Spleen (tissue), 11 donors: ENCODE measurements around the gene CRYGN. TPM values are rescaled to one million over a fixed set of nuclear protein-coding genes. Genes with fewer than 3 reads are reported as not detected.

Experiments used
- DNase-seq: peaks from one replicate; pipeline ENCODE4 v3.0.0-alpha.2; 2020
- H3K27ac ChIP-seq, 8 donors: fragments of 200-600 bp; sonication (generic) in 7 of 8; 1 replicate in 4 of 8; 2 replicates in 4 of 8; pipeline versions ENCODE4 v1.5.0 to v1.8.0; 2016 to 2021; ENCODE audit warnings: inconsistent platforms in 4 of 8, mild to moderate bottlenecking in 4 of 8, moderate library complexity in 1 of 8
- H3K27me3 ChIP-seq, 7 donors: fragments of 200-600 bp; sonication (generic) in 6 of 7; replicated peaks in 1 of 7; 1 replicate in 4 of 7; 2 replicates in 3 of 7; pipeline versions ENCODE4 v1.5.0 to v1.8.0; 2016 to 2021; ENCODE audit warnings: inconsistent platforms in 3 of 7, mild to moderate bottlenecking in 1 of 7
- H3K36me3 ChIP-seq, 6 donors: fragments of 200-600 bp; sonication (generic) in 5 of 6; 1 replicate in 4 of 6; 2 replicates in 2 of 6; pipeline versions ENCODE4 v1.5.0 to v1.8.0; 2016 to 2021; ENCODE audit warnings: inconsistent platforms in 2 of 6
- H3K4me1 ChIP-seq, 6 donors: fragments of 200-600 bp; sonication (generic) in 5 of 6; 1 replicate in 3 of 6; 2 replicates in 3 of 6; pipeline versions ENCODE4 v1.5.0 to v1.8.0; 2016 to 2021; ENCODE audit warnings: inconsistent platforms in 3 of 6
- H3K4me3 ChIP-seq, 8 donors: fragments of 200-600 bp; sonication (generic) in 7 of 8; 1 replicate in 4 of 8; 2 replicates in 4 of 8; pipeline versions ENCODE4 v1.5.0 to v1.8.0; 2016 to 2021; ENCODE audit warnings: inconsistent platforms in 4 of 8, mild to moderate bottlenecking in 4 of 8, moderate library complexity in 2 of 8
- H3K9me3 ChIP-seq, 8 donors: fragments of 200-600 bp; sonication (generic) in 7 of 8; 1 replicate in 4 of 8; 2 replicates in 4 of 8; pipeline versions ENCODE4 v1.5.0 to v1.8.0; 2016 to 2021; ENCODE audit warnings: inconsistent platforms in 4 of 8
- CTCF ChIP-seq, 11 experiments: fragments of 200-600 bp in 7 of 11; fragments of 450-650 bp in 4 of 11; sonication (generic) in 4 of 11; IDR thresholded peaks in 8 of 11; conservative IDR thresholded peaks in 3 of 11; 1 replicate in 7 of 11; 2 replicates in 4 of 11; pipeline versions ENCODE4 v1.4.0 to v1.8.0; 2016 to 2021; ENCODE audit warnings: antibody characterized with exemption in 11 of 11, inconsistent platforms in 4 of 11, mild to moderate bottlenecking in 1 of 11
- POLR2A ChIP-seq, 3 donors: fragments of 450-650 bp; IDR thresholded peaks; one replicate each; pipeline ENCODE4 v1.5.1; 2017; ENCODE audit warnings: antibody characterized with exemption in 3 of 3, mild to moderate bottlenecking in 1 of 3
- POLR2AphosphoS5 ChIP-seq, 3 donors: sonication (generic); formaldehyde crosslinking; IDR thresholded peaks; one replicate each; pipeline ENCODE4 v1.5.1; 2017; ENCODE audit warnings: antibody characterized with exemption in 3 of 3
- WGBS, 5 donors: extraction: QIAGEN DNeasy Blood & Tissue Kit in 3 of 5; methylation state at CpG; one replicate each; pipeline versions ENCODE4 v1.1.5 to v1.1.7; 2013 to 2018; 5-methylcytosine and 5-hydroxymethylcytosine counted together
- intact Hi-C: fragments of 100-400 bp; cut with DNase I; formaldehyde crosslinking; loops from one replicate; pipeline ENCODE4 v1.15.0; 2023; ENCODE audit warnings: low total_unique reads
- polyA plus RNA-seq, 3 donors: library from polyadenylated mRNA; stranded (reverse); fragments of 200-250 nt; gene quantifications; one replicate each; pipeline ENCODE4 v1.2.1, GENCODE V29; 2013
- total RNA-seq, 7 donors: library from RNA; depleted of rRNA in 3 of 7; stranded (reverse); fragments of >200 nt in 3 of 7; fragmentation: NEBNext Ultra II Directional in 4 of 7; extraction: Animal tissue kit (Norgen Biotek cat#: 25700) in 4 of 7; gene quantifications; one replicate each; pipeline versions ENCODE4 v1.1.0 to v1.2.1, GENCODE V29; 2016 to 2021
- donor health status: healthy with polysubstance abuse.
- donor health status: DM: no; HTN: no; CAD: no; lungs with moderate emphysema.
- donor health status: DM: no; HTN: no; CAD: no.
- donor health status: Bipolar disorder and iron deficiency.
- donor health status: healthy.
- donor health status: DM: no; HTN: no; CAD: no.
- donor health status: DM: yes; HTN: yes; CAD: no.

CRYGN gene
- total and polyA plus RNA-seq, 10 donors: 0.17 to 2.5 (median 0.32) TPM; not detected in 1

- H3K27ac ChIP-seq: peak overlapping the region in 6 of 8 donors; percentile 35 to 79 (median 66)
- no peaks in the 10 kb centered on the region for H3K9me3 ChIP-seq
- TF ChIP-seq POLR2A (IDR thresholded peaks at IDR 0.05): no peak
- no peak for TF ChIP-seq CTCF (IDR thresholded peaks at IDR 0.05 in 8 of 11, conservative IDR thresholded peaks at IDR 0.05 in 3 of 11)
- TF ChIP-seq POLR2AphosphoS5 (IDR thresholded peaks at IDR 0.05): peak; percentile 33 to 63 (median 34)
- peak; percentile 70 for DNase-seq
- H3K4me3 ChIP-seq: no peak overlapping the region
- H3K4me1 ChIP-seq: peaks cover 14 to 76% (median 41%) of the 10 kb centered on the region in 6 donors
- peaks cover 0 to 10% (median 0%) of the 10 kb centered on the region in 7 donors for H3K27me3 ChIP-seq
- intact Hi-C loops: no loop called here
- WGBS, 5 donors: 49 to 62% (median 58%) methylated on average over 13 of the region's 13 CpGs
- no peaks in the 10 kb centered on the region for H3K36me3 ChIP-seq
Measured at GRCh38 chr7:151428378-151429236, 11.3 kb downstream of the CRYGN start.

- H3K27ac ChIP-seq: peak overlapping the region in 7 of 8 donors; percentile 65 to 79 (median 68)
- intact Hi-C loops: no loop called here
- peaks cover 14 to 68% (median 34%) of the 10 kb centered on the region in 6 donors for H3K4me1 ChIP-seq
- H3K9me3 ChIP-seq: peaks cover 0 to 2% (median 0%) of the 10 kb centered on the region in 8 donors
- H3K36me3 ChIP-seq: no peaks in the 10 kb centered on the region
- no peak for DNase-seq
- TF ChIP-seq CTCF (IDR thresholded peaks at IDR 0.05 in 8 of 11, conservative IDR thresholded peaks at IDR 0.05 in 3 of 11): no peak
- H3K27me3 ChIP-seq: peaks cover 0 to 10% (median 0%) of the 10 kb centered on the region in 7 donors
- no peak overlapping the region for H3K4me3 ChIP-seq
- WGBS, 5 donors: 56 to 76% (median 75%) methylated on average over 10 of the region's 10 CpGs
Measured at GRCh38 chr7:151427705-151428377, 12.1 kb downstream of the CRYGN start.

GRCh38 chr7:151426904-151427704 lies 12.8 kb downstream of the CRYGN start:
- Histone ChIP-seq H3K36me3 (no peaks in the 10 kb centered on the region), H3K9me3 (peaks cover 0 to 10% (median 2%) of the 10 kb centered on the region in 8 donors), H3K4me3 (no peak overlapping the region), H3K27ac (peak overlapping the region in 7 of 8 donors; percentile 60 to 79 (median 67)), H3K4me1 (peaks cover 14 to 61% (median 29%) of the 10 kb centered on the region in 6 donors), H3K27me3 (peaks cover 0 to 10% (median 0%) of the 10 kb centered on the region in 7 donors)
- intact Hi-C loops: no loop called here
- TF ChIP-seq POLR2AphosphoS5 (IDR thresholded peaks at IDR 0.05): no peak
- no peak for TF ChIP-seq CTCF (IDR thresholded peaks at IDR 0.05 in 8 of 11, conservative IDR thresholded peaks at IDR 0.05 in 3 of 11)
- TF ChIP-seq POLR2A (IDR thresholded peaks at IDR 0.05): no peak
- peak; percentile 68 for DNase-seq
- WGBS, 5 donors: 80 to 86% (median 84%) methylated on average over 11 to 23 of the region's 23 CpGs
